GM12801 (cell line): Measurements from ENCODE around the gene ZBTB3.

Experiments used
- CTCF ChIP-seq: IDR thresholded peaks from one replicate; pipeline ENCODE4 v1.5.1; 2011; ENCODE audit warnings: control low read depth; ENCODE audit not compliant: insufficient read length; ENCODE audit errors: extremely low read depth

The ZBTB3 gene

GRCh38 chr11:62789576-62789975 is 35.6 kb upstream of the ZBTB3 start:
- no peak for TF ChIP-seq CTCF

- TF ChIP-seq CTCF = no peak
Measured at GRCh38 chr11:62788991-62789390, 35.0 kb upstream of the ZBTB3 start.

- no peak for TF ChIP-seq CTCF
Measured at GRCh38 chr11:62787005-62787759, 33.2 kb upstream of the ZBTB3 start, which contains the start of gene TMEM179B. TMEM179B (plus strand) TSS chr11:62787402; CDS start chr11:62787432, 30 bp downstream.

GRCh38 chr11:62786318-62787004 is 32.5 kb upstream of the ZBTB3 start:
- peak; percentile 19 for TF ChIP-seq CTCF

GRCh38 chr11:62782753-62783152 is 28.8 kb upstream of the ZBTB3 start:
- no peak for TF ChIP-seq CTCF

- no peak for TF ChIP-seq CTCF
Measured at GRCh38 chr11:62778441-62778840, 24.5 kb upstream of the ZBTB3 start.

GRCh38 chr11:62777389-62777788 is 23.4 kb upstream of the ZBTB3 start:
- no peak for TF ChIP-seq CTCF
